Activated naive CD8-positive, alpha-beta T cell treated with anti-CD3 and anti-CD28 coated beads, Interleukin-2, amount 50 U/mL, for 16 hours (primary cell): ENCODE measurements around the gene KCNJ14.

Experiments
- DNase-seq: peaks from one replicate; pipeline ENCODE4 v3.0.0-alpha.2; 2020; ENCODE audit warnings: low read depth, low spot score

The KCNJ14 gene

DNA sequence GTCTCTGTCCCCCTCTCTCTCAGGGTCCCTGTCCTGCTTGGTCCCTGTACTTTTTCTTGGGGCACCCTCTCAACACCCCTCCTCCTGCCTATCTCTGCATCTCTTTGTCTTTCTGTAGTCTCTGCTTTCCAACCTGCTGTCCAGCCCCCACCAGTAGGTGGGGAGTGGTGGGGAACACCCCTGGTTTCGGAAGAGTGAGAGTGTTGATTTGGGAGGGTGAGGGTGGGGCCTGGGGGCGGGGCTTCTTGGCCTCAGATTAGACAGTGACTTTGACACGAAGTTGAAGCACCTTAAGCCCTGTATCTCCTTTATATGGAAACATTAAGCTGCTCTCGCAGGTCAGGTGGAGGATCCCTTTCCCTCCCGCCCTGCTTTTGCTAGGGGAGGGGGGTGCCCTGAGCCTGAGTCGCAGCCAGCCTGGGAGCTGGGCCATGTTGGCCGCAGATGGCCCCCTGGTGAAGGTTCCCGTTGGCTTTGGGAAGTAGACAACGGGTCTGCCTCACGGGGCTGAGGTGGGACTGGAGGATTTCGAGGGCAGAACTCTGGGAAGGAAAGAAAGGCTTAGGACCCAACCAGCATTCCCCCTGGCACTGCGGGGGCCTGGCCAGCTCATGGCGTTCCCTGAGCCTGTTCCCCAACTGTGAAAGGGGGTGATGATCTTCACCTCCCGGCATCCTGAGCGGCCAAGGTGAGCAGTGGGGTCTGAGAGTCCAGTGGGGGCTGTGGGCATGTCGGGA lies at the start of gene KCNJ14:
Gene KCNJ14, plus strand, starts transcription at position 404 of the 737 bp plus-strand sequence. CDS start 6,151 bp downstream, outside the sequence.
- DNase-seq = no peak

DNA sequence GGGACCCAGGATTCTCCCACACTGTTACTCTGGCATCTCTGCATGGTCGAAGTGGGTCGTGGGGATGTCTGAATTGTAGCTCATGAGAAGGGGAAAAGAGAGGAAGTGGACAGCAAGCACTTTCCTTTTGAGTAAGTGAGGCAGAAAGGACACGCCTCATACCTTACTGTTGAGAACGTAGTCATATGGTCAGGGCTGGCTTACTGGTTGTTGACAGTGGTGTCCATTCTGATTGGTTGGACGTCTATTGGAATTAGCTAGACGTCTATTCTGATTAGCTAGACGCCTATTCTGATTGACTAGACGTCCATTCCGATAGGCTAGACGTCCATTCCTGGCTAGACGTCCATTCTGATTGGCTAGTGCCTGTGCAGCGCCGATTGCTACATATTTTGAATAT lies 49.5 kb upstream of the KCNJ14 start:
- no peak for DNase-seq

DNA sequence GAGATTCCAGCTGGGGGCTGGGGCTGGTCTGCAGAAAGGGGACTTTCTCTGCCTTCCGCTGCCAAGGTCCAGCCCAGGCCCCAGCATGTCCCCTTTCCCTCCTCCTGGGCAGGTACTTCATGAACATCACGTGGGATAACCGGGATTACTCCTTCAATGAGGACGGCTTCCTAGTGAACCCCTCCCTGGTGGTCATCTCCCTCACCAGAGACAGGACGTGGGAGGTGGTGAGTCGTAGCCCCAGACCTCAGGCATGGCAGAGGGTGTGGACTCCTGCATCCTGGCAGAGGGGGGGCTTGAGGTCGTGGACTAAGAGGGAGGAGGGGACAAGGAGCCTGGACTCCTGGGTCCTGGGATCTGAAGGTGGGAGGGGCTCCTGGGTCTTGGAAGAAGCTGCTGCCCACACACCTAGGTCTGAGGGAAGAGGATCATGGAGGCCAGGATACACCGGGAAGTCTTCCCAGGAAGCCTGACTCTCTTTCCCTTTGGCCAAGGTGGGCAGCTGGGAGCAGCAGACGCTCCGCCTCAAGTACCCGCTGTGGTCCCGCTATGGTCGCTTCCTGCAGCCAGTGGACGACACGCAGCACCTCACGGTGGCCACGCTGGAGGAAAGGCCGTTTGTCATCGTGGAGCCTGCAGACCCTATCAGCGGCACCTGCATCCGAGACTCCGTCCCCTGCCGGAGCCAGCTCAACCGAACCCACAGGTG lies 41.3 kb upstream of the KCNJ14 start:
- no peak for DNase-seq

DNA sequence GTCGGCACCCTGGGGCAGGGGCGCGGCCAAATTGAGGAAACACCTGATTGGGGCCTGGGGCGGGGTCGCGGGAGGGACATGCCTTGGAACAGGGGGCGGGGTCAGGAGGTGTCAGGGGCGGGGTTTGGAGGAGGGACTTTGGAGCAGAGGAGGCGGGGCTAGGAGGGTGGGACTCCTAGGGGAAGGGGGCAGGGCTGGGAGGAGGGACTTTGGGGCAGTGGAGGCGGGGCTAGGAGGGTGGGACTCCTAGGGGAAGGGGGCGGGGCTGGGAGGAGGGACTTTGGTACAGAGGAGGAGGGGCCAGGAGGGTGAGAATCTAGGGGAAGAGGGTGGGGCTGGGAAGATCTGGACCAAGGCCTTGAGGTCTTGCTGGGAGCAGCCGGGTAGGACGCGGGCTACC lies 40.0 kb upstream of the KCNJ14 start:
- DNase-seq = peak; percentile 34

DNA sequence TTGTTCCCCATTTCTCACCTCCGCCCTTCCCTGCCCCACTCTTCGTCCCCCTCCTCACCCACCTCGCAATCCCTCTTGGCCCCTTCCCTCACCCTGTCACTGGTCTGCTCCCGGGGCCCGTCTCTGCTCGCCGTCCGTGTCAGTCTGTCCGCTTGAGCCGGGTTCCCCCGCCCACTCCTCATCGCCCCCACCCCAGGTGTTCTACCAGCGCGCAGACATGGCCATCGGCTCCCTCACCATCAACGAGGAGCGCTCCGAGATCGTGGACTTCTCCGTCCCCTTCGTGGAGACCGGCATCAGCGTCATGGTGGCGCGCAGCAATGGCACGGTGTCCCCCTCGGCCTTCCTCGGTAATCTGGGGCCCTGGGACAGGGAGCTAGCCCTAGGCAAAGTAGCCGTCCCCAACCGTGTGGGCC lies 39.6 kb upstream of the KCNJ14 start:
- no peak for DNase-seq

DNA sequence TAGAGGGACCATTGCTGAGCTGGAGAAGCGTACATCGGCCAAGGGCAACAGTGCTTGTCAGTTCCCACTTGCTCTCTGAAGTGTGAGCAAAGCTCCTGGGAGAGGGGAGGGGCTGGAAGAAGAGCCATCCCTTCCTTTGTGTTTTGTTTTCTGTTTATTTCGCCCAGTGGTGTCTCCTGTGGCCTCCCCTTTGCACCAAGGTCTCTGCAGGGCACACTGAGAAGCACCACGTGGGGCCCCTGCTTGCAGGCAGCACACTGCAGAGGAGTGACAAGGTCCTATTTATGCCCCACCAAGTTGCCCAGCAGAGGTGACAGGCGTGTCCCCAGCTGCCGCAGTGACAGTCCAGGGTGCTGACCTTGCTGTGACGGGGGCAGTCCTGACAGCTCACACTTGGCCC lies 38.0 kb upstream of the KCNJ14 start:
- no peak for DNase-seq

DNA sequence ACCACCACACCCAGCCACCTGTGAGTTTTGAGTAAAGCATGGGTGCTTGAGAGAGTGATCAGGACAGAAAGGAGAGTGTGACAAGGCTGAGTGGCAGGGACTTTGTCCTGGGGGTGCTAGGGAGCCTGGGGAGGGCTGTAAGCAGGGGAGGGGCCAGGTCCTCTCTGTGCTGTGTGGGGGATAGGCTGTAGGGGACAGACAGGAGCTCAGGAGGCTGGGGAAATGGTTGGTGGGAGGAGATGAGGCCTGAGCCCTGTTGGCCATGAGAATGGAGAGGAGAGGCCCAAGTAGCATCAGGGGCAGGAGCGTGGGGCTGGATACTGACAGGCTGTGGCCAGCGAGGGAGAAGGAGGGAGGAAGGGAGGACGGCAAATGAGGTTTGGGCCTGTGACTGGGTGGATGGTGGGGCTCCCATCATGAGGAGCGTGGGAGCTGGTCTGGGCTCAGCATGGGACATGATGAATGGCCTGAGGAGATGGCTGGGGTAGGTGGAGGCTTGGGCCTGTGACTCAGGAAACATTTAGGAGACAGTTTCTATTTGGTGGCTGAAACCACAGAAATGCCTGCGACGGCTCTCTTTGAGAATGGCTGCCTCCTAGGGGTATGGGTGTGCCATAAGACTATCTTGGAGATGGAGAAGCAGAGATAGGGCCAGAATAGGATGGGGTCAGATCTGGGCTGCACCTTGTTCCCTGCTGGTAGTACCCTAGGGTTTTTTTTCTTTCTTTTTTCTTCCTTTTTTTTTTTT lies 36.9 kb upstream of the KCNJ14 start:
- no peak for DNase-seq

DNA sequence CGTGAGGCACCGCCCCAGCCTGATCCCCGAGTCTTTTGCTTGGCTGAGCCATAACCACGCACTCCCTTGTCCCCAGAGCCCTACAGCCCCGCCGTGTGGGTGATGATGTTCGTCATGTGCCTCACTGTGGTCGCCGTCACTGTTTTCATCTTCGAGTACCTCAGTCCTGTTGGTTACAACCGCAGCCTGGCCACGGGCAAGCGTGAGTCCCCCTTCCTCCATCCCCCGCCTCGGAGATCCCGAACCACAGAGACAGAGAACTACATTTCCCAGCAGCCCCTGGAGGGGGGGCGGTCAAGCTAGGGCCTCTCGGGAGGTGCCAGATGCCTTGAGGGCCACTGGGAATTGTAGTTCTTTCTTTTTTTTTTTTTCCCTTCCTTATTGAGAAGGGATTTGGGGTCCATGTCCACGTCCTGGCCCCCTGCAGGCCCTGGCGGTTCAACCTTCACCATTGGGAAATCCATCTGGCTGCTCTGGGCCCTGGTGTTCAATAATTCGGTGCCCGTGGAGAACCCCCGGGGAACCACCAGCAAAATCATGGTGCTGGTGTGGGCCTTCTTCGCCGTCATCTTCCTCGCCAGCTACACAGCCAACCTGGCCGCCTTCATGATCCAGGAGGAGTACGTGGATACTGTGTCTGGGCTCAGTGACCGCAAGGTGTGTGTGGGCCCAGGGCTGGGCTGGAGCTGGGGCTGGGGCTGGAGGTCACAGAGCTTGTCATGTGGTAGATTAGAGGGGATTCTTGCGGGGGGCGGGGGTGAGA lies 36.0 kb upstream of the KCNJ14 start:
- DNase-seq = peak; percentile 30

DNA sequence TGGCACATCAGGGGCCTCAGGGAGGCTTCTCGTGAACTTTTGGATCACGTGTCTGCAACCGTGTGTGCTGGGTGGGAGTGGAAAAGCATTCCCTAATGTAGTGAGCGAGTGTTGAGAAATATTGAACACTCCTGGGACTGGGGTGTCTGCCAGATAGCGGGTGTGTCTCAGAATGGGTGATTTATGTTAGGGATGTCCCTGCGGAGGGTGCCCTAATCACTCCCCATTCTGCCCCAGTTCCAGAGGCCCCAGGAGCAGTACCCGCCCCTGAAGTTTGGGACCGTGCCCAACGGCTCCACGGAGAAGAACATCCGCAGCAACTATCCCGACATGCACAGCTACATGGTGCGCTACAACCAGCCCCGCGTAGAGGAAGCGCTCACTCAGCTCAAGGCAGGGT lies 33.8 kb upstream of the KCNJ14 start:
- DNase-seq = no peak

DNA sequence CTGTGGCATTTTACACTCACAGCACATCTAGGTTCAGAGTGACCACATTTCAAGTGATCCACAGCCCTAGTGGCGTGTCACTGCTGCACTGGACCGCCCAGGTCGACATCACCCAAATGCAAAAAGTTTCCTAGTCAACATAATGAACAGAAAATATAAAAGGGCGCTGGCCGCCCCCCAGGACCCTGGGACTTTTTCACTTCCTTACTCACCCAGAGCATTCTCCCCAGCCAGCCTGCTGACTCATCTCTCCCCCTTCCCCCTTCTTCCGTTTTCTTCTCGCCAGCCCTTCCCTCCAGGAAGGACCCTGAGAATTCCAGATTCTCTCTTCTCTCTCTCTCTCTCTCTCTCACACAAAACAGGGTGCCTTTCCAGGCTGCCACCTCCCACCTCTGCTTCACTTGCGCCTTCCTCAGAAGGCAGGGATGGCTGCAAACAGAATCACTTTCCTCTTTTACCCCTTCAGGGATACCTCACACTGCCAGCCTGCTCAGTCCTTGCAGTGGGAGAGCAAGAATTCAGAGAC lies 30.6 kb upstream of the KCNJ14 start:
- DNase-seq = no peak

DNA sequence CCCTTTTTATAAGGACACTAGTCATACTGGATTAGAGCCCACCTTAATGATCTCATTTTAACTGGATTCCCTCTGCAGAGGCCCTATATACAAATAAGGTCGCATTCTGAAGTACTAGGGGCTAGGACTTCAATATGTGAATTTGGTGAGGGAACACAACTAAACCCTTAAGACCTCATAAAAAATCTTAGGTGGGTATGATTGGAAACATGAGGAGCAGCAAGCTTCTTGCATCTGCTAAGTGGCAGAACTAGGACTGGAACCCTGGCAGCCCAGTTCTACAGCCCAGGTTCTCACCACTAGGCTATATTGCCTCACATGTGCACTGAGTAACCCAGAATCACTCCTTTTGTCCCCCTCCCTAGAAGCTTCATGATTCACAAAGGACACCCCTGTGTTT lies 26.7 kb upstream of the KCNJ14 start:
- DNase-seq = no peak

DNA sequence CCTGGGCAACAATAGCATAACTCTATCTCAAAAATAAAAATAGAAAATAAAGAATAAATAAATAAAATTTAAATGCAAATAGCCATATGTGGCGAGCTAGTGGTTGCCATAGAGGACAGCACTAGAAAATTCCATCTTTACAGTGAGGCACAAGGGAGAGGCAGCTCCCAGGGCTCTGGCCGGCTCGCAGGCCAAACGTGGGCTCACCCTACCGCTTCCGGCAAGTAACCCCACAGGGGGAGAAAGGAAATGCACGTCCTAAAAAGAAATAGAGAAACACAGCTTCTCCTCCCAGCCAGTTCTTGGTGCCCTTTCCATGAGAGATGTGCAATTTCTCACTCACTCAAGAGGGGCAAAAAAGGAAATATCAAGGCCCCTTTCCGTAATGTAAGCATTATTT lies 22.0 kb upstream of the KCNJ14 start:
- DNase-seq = no peak

DNA sequence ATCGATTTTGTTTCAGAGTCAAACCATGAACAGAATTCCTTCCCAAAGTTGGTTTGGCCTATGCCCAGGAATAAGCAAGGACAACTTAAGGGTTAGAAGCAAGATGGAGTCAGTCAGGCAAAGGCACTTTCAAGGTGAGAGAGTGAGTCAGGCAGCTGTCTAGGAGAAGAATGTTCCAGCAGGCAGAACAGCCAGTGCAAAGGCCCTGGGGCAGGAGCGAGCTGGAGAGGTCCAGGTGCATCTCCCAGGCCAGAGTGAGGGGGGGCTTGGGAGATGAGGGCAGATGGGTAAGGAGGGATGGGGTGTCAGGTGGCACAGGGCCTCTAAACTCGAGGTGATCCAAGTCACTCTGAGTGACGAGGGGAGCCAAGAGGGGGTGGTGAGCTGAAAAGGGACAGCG lies 18.8 kb upstream of the KCNJ14 start:
- no peak for DNase-seq

DNA sequence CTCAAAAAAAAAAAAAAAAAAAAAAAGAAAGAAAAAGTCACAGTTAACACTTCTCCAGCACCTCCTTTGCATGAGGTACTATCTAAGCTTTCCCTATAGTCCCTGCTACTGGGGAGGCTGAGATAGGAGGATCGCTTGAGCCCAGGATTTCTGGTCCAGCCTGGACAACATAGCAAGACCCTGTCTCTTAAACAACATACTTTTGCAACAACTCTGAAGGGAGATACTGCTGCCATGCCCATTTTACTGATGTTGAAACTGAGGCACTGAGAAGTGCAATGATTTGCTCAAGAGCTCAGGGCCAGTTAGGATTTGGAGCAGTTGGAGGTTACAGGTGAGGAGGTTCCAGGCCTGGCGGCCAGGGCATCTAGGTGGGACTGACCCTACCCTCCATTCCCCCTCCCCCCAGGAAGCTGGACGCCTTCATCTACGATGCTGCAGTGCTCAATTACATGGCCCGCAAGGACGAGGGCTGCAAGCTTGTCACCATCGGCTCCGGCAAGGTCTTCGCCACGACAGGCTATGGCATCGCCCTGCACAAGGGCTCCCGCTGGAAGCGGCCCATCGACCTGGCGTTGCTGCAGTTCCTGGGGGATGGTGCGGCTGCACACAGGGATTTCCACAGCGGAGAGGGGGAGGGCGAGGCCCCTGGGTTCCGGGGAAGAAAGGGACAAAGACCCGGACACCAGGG lies 13.9 kb upstream of the KCNJ14 start:
- no peak for DNase-seq

DNA sequence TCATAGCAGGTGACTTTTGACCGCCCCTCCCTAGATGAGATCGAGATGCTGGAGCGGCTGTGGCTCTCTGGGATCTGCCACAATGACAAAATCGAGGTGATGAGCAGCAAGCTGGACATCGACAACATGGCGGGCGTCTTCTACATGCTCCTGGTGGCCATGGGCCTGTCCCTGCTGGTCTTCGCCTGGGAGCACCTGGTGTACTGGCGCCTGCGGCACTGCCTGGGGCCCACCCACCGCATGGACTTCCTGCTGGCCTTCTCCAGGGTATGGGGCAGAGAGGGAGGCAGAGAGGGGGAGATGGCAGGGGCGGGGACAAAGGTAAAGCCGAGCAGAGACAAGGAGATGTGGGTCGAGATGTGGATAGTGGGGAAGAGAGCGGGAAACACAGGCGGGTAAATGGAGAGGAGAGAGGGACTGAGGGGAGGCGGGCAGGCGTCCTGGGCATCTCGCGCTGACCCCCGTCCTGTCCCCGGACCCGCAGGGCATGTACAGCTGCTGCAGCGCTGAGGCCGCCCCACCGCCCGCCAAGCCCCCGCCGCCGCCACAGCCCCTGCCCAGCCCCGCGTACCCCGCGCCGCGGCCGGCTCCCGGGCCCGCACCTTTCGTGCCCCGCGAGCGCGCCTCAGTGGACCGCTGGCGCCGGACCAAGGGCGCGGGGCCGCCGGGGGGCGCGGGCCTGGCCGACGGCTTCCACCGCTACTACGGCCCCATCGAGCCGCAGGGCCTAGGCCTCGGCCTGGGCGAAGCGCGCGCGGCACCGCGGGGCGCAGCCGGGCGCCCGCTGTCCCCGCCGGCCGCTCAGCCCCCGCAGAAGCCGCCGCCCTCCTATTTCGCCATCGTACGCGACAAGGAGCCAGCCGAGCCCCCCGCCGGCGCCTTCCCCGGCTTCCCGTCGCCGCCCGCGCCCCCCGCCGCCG lies 13.0 kb upstream of the KCNJ14 start:
- DNase-seq = no peak

DNA sequence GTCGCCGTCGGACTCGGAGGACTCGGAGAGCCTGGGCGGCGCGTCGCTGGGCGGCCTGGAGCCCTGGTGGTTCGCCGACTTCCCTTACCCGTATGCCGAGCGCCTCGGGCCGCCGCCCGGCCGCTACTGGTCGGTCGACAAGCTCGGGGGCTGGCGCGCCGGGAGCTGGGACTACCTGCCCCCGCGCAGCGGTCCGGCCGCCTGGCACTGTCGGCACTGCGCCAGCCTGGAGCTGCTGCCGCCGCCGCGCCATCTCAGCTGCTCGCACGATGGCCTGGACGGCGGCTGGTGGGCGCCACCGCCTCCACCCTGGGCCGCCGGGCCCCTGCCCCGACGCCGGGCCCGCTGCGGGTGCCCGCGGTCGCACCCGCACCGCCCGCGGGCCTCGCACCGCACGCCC lies 12.1 kb upstream of the KCNJ14 start:
- DNase-seq = no peak

DNA sequence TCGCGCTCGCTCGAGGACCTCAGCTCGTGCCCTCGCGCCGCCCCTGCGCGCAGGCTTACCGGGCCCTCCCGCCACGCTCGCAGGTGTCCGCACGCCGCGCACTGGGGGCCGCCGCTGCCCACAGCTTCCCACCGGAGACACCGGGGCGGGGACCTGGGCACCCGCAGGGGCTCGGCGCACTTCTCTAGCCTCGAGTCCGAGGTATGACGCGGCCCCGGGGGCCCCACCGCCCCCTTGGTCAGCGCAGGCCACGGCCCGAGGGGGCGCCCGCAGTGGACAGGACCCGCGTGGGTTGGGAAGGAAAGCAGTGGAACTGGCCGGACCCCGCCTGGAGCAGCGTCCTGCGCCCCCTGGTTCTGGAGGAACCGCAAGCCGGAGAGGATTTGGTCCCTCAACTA lies 11.6 kb upstream of the KCNJ14 start:
- DNase-seq = no peak

DNA sequence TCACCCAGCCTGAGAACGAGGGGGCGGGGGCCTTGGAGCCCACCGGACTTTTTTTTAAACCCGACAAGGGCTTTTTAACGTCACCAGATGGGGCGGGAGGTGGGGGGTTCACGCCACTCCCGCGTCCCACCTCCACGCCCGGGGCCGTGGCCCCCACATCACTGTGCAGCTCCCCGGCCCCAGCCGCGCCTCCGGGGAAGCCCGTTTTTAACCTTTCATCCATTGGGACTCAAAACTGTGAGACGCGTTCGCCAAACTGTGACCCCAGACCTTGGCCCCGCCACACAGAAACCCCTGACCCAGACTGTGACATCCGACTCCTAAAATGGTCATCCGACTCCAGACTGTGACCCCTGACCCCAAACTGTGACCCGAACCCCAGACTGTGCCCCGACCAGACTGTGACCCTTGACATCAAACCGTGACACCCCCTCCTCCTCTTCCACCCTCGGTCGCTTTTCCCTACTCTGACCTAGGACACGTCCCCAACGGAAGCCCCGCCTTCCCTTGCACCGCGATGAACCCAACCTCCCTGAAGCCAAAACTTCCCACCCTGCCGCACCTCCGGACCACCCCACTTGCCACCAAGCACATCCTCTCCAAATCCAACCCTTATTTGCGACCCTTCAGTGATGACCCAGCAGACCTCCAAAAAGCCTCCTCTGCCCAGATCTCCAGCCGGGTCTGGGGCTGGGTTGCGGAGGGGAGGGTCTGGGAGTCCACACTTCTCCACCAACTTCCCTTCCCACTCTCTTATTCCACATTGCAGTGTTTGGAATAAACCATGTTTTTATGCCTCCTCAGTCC lies 11.0 kb upstream of the KCNJ14 start:
- DNase-seq = no peak

DNA sequence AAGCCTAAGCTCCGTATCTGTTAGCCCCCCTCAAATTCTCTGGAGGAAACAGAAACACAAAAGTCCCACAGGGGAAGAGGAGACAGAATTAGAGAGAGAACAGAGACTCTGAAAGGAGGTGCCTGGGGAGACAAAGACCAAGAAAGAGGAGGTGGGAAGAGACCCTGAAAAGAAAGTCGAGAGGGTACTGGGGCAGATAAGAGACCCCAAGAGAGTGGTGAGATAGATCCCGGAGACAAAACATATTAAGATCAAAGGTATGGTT lies 10.5 kb upstream of the KCNJ14 start:
- DNase-seq = no peak

DNA sequence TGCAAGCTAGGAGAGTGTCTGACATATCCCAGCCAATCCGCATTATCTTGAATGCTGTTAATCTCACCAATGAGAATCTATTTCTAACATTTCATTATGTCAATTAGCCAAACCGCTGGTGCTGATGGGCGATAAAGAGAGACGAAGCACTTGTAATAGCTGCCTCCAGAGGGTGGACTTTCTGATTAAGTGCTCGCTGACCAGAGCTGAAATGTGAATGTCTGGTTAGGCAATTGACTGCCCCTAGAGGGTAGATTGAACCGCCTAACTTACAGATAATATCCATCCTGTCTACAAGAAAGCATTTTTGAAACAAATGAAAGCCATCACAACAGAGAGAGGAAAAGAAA lies 10.1 kb upstream of the KCNJ14 start:
- no peak for DNase-seq
